ENCODE results near the gene COPB2.
"Not testable (repeated sequence)": the region's sequence is repeated elsewhere in the genome, so short reads cannot be mapped to it uniquely, and the experiment has no call there.

Gene COPB2

GRCh38 chr3:139389552-139390368, at the start of gene COPB2:
COPB2 (minus strand) TSS chr3:139389647; CDS start chr3:139389550, 97 bp downstream.
- DNase-seq = peak; percentile 99

GRCh38 chr3:139434764-139435307, 45.4 kb upstream of the COPB2 start:
- DNase-seq = no peak

GRCh38 chr3:139434228-139434627, 44.8 kb upstream of the COPB2 start:
- no peak for DNase-seq

GRCh38 chr3:139433089-139433488, 43.6 kb upstream of the COPB2 start:
- DNase-seq = no peak

- no peak for DNase-seq
These were observed 41.0 kb upstream of the COPB2 start for GRCh38 chr3:139430493-139430892.

- DNase-seq = peak; percentile 93 to 95
These were observed 38.0 kb upstream of the COPB2 start for GRCh38 chr3:139427283-139428060.

- no peak for DNase-seq
These were observed 36.4 kb upstream of the COPB2 start for GRCh38 chr3:139425745-139426400.

GRCh38 chr3:139423232-139423631, 33.8 kb upstream of the COPB2 start:
- no peak for DNase-seq

- no peak for DNase-seq
These were observed 32.0 kb upstream of the COPB2 start for GRCh38 chr3:139421460-139421859.

- no peak for DNase-seq
These were observed 31.6 kb upstream of the COPB2 start for GRCh38 chr3:139421040-139421439.

GRCh38 chr3:139418144-139418543, 28.7 kb upstream of the COPB2 start:
- DNase-seq = no peak

GRCh38 chr3:139416275-139416674, 26.8 kb upstream of the COPB2 start:
- DNase-seq = no peak

- DNase-seq = no peak
These were observed 25.3 kb upstream of the COPB2 start for GRCh38 chr3:139414608-139415224.

GRCh38 chr3:139412891-139413290, 23.4 kb upstream of the COPB2 start:
- not testable (repeated sequence) for DNase-seq

- DNase-seq = not testable (repeated sequence)
These were observed 11.7 kb upstream of the COPB2 start for GRCh38 chr3:139401155-139401554.

GRCh38 chr3:139396707-139397106, 7.3 kb upstream of the COPB2 start:
- no peak for DNase-seq

- DNase-seq = peak; percentile 36 to 51
These were observed 4.7 kb upstream of the COPB2 start for GRCh38 chr3:139394116-139394515.

GRCh38 chr3:139388821-139389551, 461 bp downstream of the COPB2 start:
- peak in 1 of 2 experiments; percentile 25 for DNase-seq

GRCh38 chr3:139388077-139388476, 1.4 kb downstream of the COPB2 start:
- DNase-seq = no peak

GRCh38 chr3:139382291-139382690, 7.2 kb downstream of the COPB2 start:
- DNase-seq = not testable (repeated sequence)

GRCh38 chr3:139380575-139380974, 8.9 kb downstream of the COPB2 start:
- no peak for DNase-seq
